ENCODE measurements around the gene ASB12. TPM values are rescaled to one million over a fixed set of nuclear protein-coding genes. Genes with fewer than 3 reads are reported as not detected.
A peak's percentile ranks its signal among the peaks of the same experiment; 100 is the strongest.

ASB12 gene
- polyA plus RNA-seq, 1 of the 3 experiments (the other 2 are of a cell fraction) = 0.03 TPM

- H3K36me3 ChIP-seq (replicated peaks in 1 of 2; ENCODE audit: control insufficient read depth in 1 of 2, insufficient read depth in 2 of 2, low read length in 1 of 2) = no peaks in the 10 kb centered on the region
- H3K4me3 ChIP-seq (ENCODE audit: low read depth in 2 of 2, low read length in 1 of 2) = peak overlapping the region; percentile 66 to 75
- H3K27ac ChIP-seq (ENCODE audit: low read depth in 2 of 2, low read length in 1 of 2) = peak overlapping the region; percentile 78 to 89
- H4K20me1 ChIP-seq (ENCODE audit: insufficient read depth) = 0 out of 2 replicates have a peak, but pooled peaks cover 5% of the 10 kb centered on the region
- peaks cover 7% of the 10 kb centered on the region for H3F3A ChIP-seq (replicated peaks; ENCODE audit: insufficient read depth)
- peak overlapping the region; percentile 71 for H3K9ac ChIP-seq
- no peak for DNase-seq
- no peaks in the 10 kb centered on the region for H3K27me3 ChIP-seq (ENCODE audit: insufficient read depth)
- CTCF ChIA-PET = interaction anchor here (0.6 to 1.4 kb wide), 3 partner anchors 16 to 113 kb away, joined by 3 read pairs; no protein-coding TSS in a partner anchor
- H3K9me3 ChIP-seq = no peaks in the 10 kb centered on the region
- POLR2A ChIA-PET = no interaction called here
- H3K4me2 ChIP-seq = peak overlapping the region; percentile 95
- TF ChIP-seq USF2 (IDR thresholded peaks at IDR 0.05; ENCODE audit: borderline replicate concordance, low read depth, low read length) (no peak), RXRA (IDR thresholded peaks at IDR 0.05; ENCODE audit: borderline replicate concordance, low read depth) (no peak), SIN3A (IDR thresholded peaks at IDR 0.05; ENCODE audit: borderline replicate concordance, low read depth, low read length) (no peak), SMC3 (IDR thresholded peaks at IDR 0.05; ENCODE audit: low read depth, low read length) (no peak), RCOR1 (IDR thresholded peaks at IDR 0.05; ENCODE audit: low read length) (no peak), POLR2AphosphoS5 (IDR thresholded peaks at IDR 0.05; ENCODE audit: low read depth, low read length) (no peak)
- H3K9me2 ChIP-seq = no peaks in the 10 kb centered on the region
- H3K4me1 ChIP-seq (ENCODE audit: control insufficient read depth in 1 of 2, insufficient read depth in 2 of 2, low read depth in 1 of 2, low read length in 1 of 2) = peaks cover 4 to 24% of the 10 kb centered on the region in 2 experiments; a peak in 1 of 4 replicates
- peak overlapping the region; percentile 85 for H2AFZ ChIP-seq (ENCODE audit: low read depth)
- H3K79me2 ChIP-seq (ENCODE audit: insufficient read depth) = no peaks in the 10 kb centered on the region
- 53% methylated on average over 5 of the region's 5 CpGs for WGBS (ENCODE audit: low lambda C conversion rate)
These were observed 23.7 kb downstream of the ASB12 start for GRCh38 chrX:64206556-64207162.

GRCh38 chrX:64205735-64206501 lies 24.5 kb downstream of the ASB12 start:
- H3K4me1 ChIP-seq (ENCODE audit: control insufficient read depth in 1 of 2, insufficient read depth in 2 of 2, low read depth in 1 of 2, low read length in 1 of 2) = peaks cover 4 to 24% of the 10 kb centered on the region in 2 experiments; a peak in 1 of 4 replicates
- H4K20me1 ChIP-seq (ENCODE audit: insufficient read depth) = 0 out of 2 replicates have a peak, but pooled peaks cover 5% of the 10 kb centered on the region
- peak overlapping the region; percentile 95 for H3K4me2 ChIP-seq
- no peaks in the 10 kb centered on the region for H3K36me3 ChIP-seq (replicated peaks in 1 of 2; ENCODE audit: control insufficient read depth in 1 of 2, insufficient read depth in 2 of 2, low read length in 1 of 2)
- peaks cover 7% of the 10 kb centered on the region for H3F3A ChIP-seq (replicated peaks; ENCODE audit: insufficient read depth)
- H3K9me2 ChIP-seq = no peaks in the 10 kb centered on the region
- no peaks in the 10 kb centered on the region for H3K79me2 ChIP-seq (ENCODE audit: insufficient read depth)
- peak overlapping the region; percentile 71 for H3K9ac ChIP-seq
- peak; percentile 93 for DNase-seq
- peak; percentile 37; the same call in 1 of the 2 replicates for TF ChIP-seq MXI1 (IDR thresholded peaks at IDR 0.05; ENCODE audit: low read depth, low read length)
- 0 out of 2 replicates have a peak, but pooled peaks have one; percentile 19 for TF ChIP-seq TAF1 (IDR thresholded peaks at IDR 0.05; ENCODE audit: borderline replicate concordance, low read depth, low read length)
- peak; percentile 42 for TF ChIP-seq RAD21 (IDR thresholded peaks at IDR 0.05; ENCODE audit: low read length)
- peak; percentile 52; the same call in 1 of the 2 replicates for TF ChIP-seq NRF1 (IDR thresholded peaks at IDR 0.05; ENCODE audit: low read depth, low read length)
- no peak for TF ChIP-seq RCOR1 (IDR thresholded peaks at IDR 0.05; ENCODE audit: low read length)
- no peak for TF ChIP-seq EP300 (IDR thresholded peaks at IDR 0.05; ENCODE audit: borderline replicate concordance in 1 of 2, low read depth in 1 of 2, low read length in 1 of 2)
- TF ChIP-seq IRF3 (IDR thresholded peaks at IDR 0.05; ENCODE audit: low read depth, low read length) = 0 out of 2 replicates have a peak, but pooled peaks have one; percentile 30
- no peak for TF ChIP-seq GATA2 (CRISPR knock-in tag; IDR thresholded peaks at IDR 0.05)
- peak; percentile 77 for TF ChIP-seq CHD2 (IDR thresholded peaks at IDR 0.05; ENCODE audit: low read length, partially characterized antibody)
- TF ChIP-seq SMC3 (IDR thresholded peaks at IDR 0.05; ENCODE audit: low read depth, low read length) = peak; percentile 36; the same call in 1 of the 2 replicates
- peak; percentile 76 for TF ChIP-seq POLR2AphosphoS5 (IDR thresholded peaks at IDR 0.05; ENCODE audit: low read depth, low read length)
- TF ChIP-seq ELF1 (IDR thresholded peaks at IDR 0.05) = 0 out of 2 replicates have a peak, but pooled peaks have one; percentile 15
- TF ChIP-seq TCF12 (IDR thresholded peaks at IDR 0.05) = 0 out of 2 replicates have a peak, but pooled peaks have one; percentile 10
- TF ChIP-seq CTCF (IDR thresholded peaks at IDR 0.05) = peak; percentile 43
- TF ChIP-seq YY1 (IDR thresholded peaks at IDR 0.05; ENCODE audit: low read depth) = no peak
- peak; percentile 99 for TF ChIP-seq PBX3 (IDR thresholded peaks at IDR 0.05)
- H3K27me3 ChIP-seq (ENCODE audit: insufficient read depth) = no peaks in the 10 kb centered on the region
- H2AFZ ChIP-seq (ENCODE audit: low read depth) = peak overlapping the region; percentile 85
- WGBS (ENCODE audit: low lambda C conversion rate) = 8% methylated on average over 8 of the region's 45 CpGs
- POLR2A ChIA-PET = no interaction called here
- H3K9me3 ChIP-seq = no peaks in the 10 kb centered on the region
- CTCF ChIA-PET = interaction anchor here (1.0 to 1.5 kb wide), 4 partner anchors 15 to 113 kb away, joined by 3 read pairs; no protein-coding TSS in a partner anchor
- H3K27ac ChIP-seq (ENCODE audit: low read depth in 2 of 2, low read length in 1 of 2) = peak overlapping the region; percentile 78 to 89
- H3K4me3 ChIP-seq (ENCODE audit: low read depth in 2 of 2, low read length in 1 of 2) = peak overlapping the region; percentile 66 to 75
